BLaER1 (cell line): ENCODE measurements around the gene TMEM53.

ENCODE experiments used
- H3K27ac ChIP-seq: shearing (Covaris generic); formaldehyde crosslinking; 2 replicates; pipeline ENCODE4 v1.8.1; 2022
- H3K27me3 ChIP-seq: shearing (Covaris generic); formaldehyde crosslinking; 2 replicates; pipeline ENCODE4 v1.8.1; 2022
- H3K36me3 ChIP-seq: shearing (Covaris generic); formaldehyde crosslinking; 2 replicates; pipeline ENCODE4 v1.8.1; 2022
- H3K4me1 ChIP-seq: shearing (Covaris generic); formaldehyde crosslinking; 2 replicates; pipeline ENCODE4 v1.8.1; 2022
- H3K4me2 ChIP-seq: shearing (Covaris generic); formaldehyde crosslinking; 2 replicates; pipeline ENCODE4 v1.8.1; 2022
- H3K4me3 ChIP-seq: shearing (Covaris generic); formaldehyde crosslinking; 2 replicates; pipeline ENCODE4 v1.8.1; 2022
- H3K9ac ChIP-seq: shearing (Covaris generic); formaldehyde crosslinking; 2 replicates; pipeline ENCODE4 v1.8.1; 2022
- H3K9me3 ChIP-seq: shearing (Covaris generic); formaldehyde crosslinking; 2 replicates; pipeline ENCODE4 v1.8.1; 2022
- H4K20me1 ChIP-seq: shearing (Covaris generic); formaldehyde crosslinking; 2 replicates; pipeline ENCODE4 v1.8.1; 2022
- Cebpa-rat ChIP-seq: shearing (Covaris generic); IDR thresholded peaks from 2 replicates; pipeline ENCODE4 v1.8.1; 2022

The TMEM53 gene

GRCh38 chr1:44698138-44698537, 23.9 kb upstream of the TMEM53 start:
- no peak overlapping the region for H3K27ac ChIP-seq

GRCh38 chr1:44696789-44697345, 22.6 kb upstream of the TMEM53 start:
- peaks cover 64% of the 10 kb centered on the region for H3K4me1 ChIP-seq
- no peaks in the 10 kb centered on the region for H3K36me3 ChIP-seq
- H3K27ac ChIP-seq: peak overlapping the region; percentile 59; the same call in 1 of the 2 replicates
- no peak overlapping the region; the same call in 1 of the 2 replicates for H3K4me3 ChIP-seq
- no peaks in the 10 kb centered on the region for H3K9me3 ChIP-seq
- H3K9ac ChIP-seq: peak overlapping the region; percentile 42; the same call in 1 of the 2 replicates
- no peaks in the 10 kb centered on the region for H4K20me1 ChIP-seq
- H3K27me3 ChIP-seq: no peaks in the 10 kb centered on the region
- TF ChIP-seq Cebpa-rat: no peak
- H3K4me2 ChIP-seq: peak overlapping the region; percentile 75

More at GRCh38 chr1:44698138-44698537, 23.9 kb upstream of the TMEM53 start:
- no peaks in the 10 kb centered on the region for H4K20me1 ChIP-seq
- no peak overlapping the region for H3K4me3 ChIP-seq
- peak overlapping the region; percentile 75 for H3K4me2 ChIP-seq
- no peaks in the 10 kb centered on the region for H3K36me3 ChIP-seq
- no peak for TF ChIP-seq Cebpa-rat
- H3K9me3 ChIP-seq: no peaks in the 10 kb centered on the region
- no peaks in the 10 kb centered on the region for H3K27me3 ChIP-seq
- no peak overlapping the region for H3K9ac ChIP-seq
- peaks cover 57% of the 10 kb centered on the region for H3K4me1 ChIP-seq

- no peak overlapping the region for H3K9ac ChIP-seq
- peaks cover 64% of the 10 kb centered on the region for H3K4me1 ChIP-seq
- no peaks in the 10 kb centered on the region for H3K36me3 ChIP-seq
- TF ChIP-seq Cebpa-rat: no peak
- no peaks in the 10 kb centered on the region for H4K20me1 ChIP-seq
- no peaks in the 10 kb centered on the region for H3K27me3 ChIP-seq
- H3K9me3 ChIP-seq: no peaks in the 10 kb centered on the region
- no peak overlapping the region for H3K4me3 ChIP-seq
- H3K27ac ChIP-seq: peak overlapping the region; percentile 59
- peak overlapping the region; percentile 75 for H3K4me2 ChIP-seq
These were observed 21.8 kb upstream of the TMEM53 start for GRCh38 chr1:44696101-44696500.

- H3K9ac ChIP-seq: no peak overlapping the region
- H3K4me3 ChIP-seq: no peak overlapping the region
- no peaks in the 10 kb centered on the region for H3K9me3 ChIP-seq
- peak overlapping the region; percentile 75 for H3K4me2 ChIP-seq
- TF ChIP-seq Cebpa-rat: no peak
- H3K27ac ChIP-seq: peak overlapping the region; percentile 59; the same call in 1 of the 2 replicates
- H4K20me1 ChIP-seq: no peaks in the 10 kb centered on the region
- H3K27me3 ChIP-seq: no peaks in the 10 kb centered on the region
- peaks cover 64% of the 10 kb centered on the region for H3K4me1 ChIP-seq
- H3K36me3 ChIP-seq: no peaks in the 10 kb centered on the region
These were observed 21.4 kb upstream of the TMEM53 start for GRCh38 chr1:44695671-44696070.

- Histone ChIP-seq H4K20me1 (no peaks in the 10 kb centered on the region), H3K4me3 (no peak overlapping the region), H3K27me3 (no peaks in the 10 kb centered on the region), H3K4me1 (peaks cover 64% of the 10 kb centered on the region), H3K9ac (no peak overlapping the region), H3K9me3 (no peaks in the 10 kb centered on the region), H3K27ac (peak overlapping the region; percentile 56), H3K4me2 (peak overlapping the region; percentile 75), H3K36me3 (no peaks in the 10 kb centered on the region)
- no peak for TF ChIP-seq Cebpa-rat
These were observed 20.7 kb upstream of the TMEM53 start for GRCh38 chr1:44694863-44695478.

GRCh38 chr1:44693900-44694299, 19.6 kb upstream of the TMEM53 start:
- H3K4me2 ChIP-seq: no peak overlapping the region
- no peak overlapping the region for H3K4me3 ChIP-seq
- H4K20me1 ChIP-seq: no peaks in the 10 kb centered on the region
- H3K9ac ChIP-seq: no peak overlapping the region
- H3K4me1 ChIP-seq: peaks cover 64% of the 10 kb centered on the region
- no peaks in the 10 kb centered on the region for H3K27me3 ChIP-seq
- H3K36me3 ChIP-seq: no peaks in the 10 kb centered on the region
- no peak overlapping the region for H3K27ac ChIP-seq
- H3K9me3 ChIP-seq: no peaks in the 10 kb centered on the region
- no peak for TF ChIP-seq Cebpa-rat

- Histone ChIP-seq H3K27ac (no peak overlapping the region), H3K4me1 (peaks cover 57% of the 10 kb centered on the region), H3K4me3 (no peak overlapping the region), H4K20me1 (no peaks in the 10 kb centered on the region), H3K4me2 (peak overlapping the region; percentile 17; the same call in 1 of the 2 replicates), H3K9ac (no peak overlapping the region), H3K36me3 (no peaks in the 10 kb centered on the region), H3K27me3 (no peaks in the 10 kb centered on the region), H3K9me3 (no peaks in the 10 kb centered on the region)
- no peak for TF ChIP-seq Cebpa-rat
These were observed 18.9 kb upstream of the TMEM53 start for GRCh38 chr1:44693159-44693558.

- H3K4me2 ChIP-seq: no peak overlapping the region
- no peaks in the 10 kb centered on the region for H3K36me3 ChIP-seq
- H3K27ac ChIP-seq: no peak overlapping the region
- H4K20me1 ChIP-seq: no peaks in the 10 kb centered on the region
- no peak for TF ChIP-seq Cebpa-rat
- no peak overlapping the region for H3K9ac ChIP-seq
- no peaks in the 10 kb centered on the region for H3K27me3 ChIP-seq
- no peak overlapping the region for H3K4me3 ChIP-seq
- peaks cover 37% of the 10 kb centered on the region for H3K4me1 ChIP-seq
- no peaks in the 10 kb centered on the region for H3K9me3 ChIP-seq
These were observed 15.1 kb upstream of the TMEM53 start for GRCh38 chr1:44689447-44689765.

GRCh38 chr1:44688760-44689446, 14.6 kb upstream of the TMEM53 start:
- TF ChIP-seq Cebpa-rat: no peak
- Histone ChIP-seq H3K27ac (no peak overlapping the region), H3K4me1 (peaks cover 37% of the 10 kb centered on the region), H3K4me2 (no peak overlapping the region), H3K9me3 (no peaks in the 10 kb centered on the region), H3K9ac (no peak overlapping the region), H4K20me1 (no peaks in the 10 kb centered on the region), H3K4me3 (no peak overlapping the region), H3K36me3 (no peaks in the 10 kb centered on the region), H3K27me3 (no peaks in the 10 kb centered on the region)

- H3K4me1 ChIP-seq: peaks cover 27% of the 10 kb centered on the region
- no peak overlapping the region for H3K4me3 ChIP-seq
- no peaks in the 10 kb centered on the region for H4K20me1 ChIP-seq
- H3K9ac ChIP-seq: no peak overlapping the region
- H3K27ac ChIP-seq: no peak overlapping the region
- no peak for TF ChIP-seq Cebpa-rat
- no peaks in the 10 kb centered on the region for H3K27me3 ChIP-seq
- no peaks in the 10 kb centered on the region for H3K9me3 ChIP-seq
- no peaks in the 10 kb centered on the region for H3K36me3 ChIP-seq
- peak overlapping the region; percentile 49; the same call in 1 of the 2 replicates for H3K4me2 ChIP-seq
These were observed 11.6 kb upstream of the TMEM53 start for GRCh38 chr1:44685881-44686280.
